ENCODE measurements around the gene CORT.

DNA sequence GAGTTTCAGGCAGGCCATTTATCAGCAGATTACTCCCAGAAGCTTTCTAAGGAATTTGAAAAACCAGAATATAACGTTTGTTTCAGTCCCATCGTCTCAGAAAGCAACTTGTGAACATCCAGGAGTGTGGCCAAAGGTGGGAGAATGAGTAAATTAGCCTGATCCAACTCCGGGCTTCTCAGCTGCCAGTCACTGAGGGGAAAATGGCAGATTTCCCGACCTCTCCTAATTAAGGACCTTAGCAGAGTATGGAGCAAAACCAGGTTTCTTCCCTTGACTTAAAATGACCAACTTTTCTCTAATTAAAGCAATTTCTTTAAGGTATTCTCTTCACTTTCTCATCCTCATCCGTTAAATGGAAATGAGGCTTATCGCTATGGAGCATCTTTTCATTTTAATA is 1.0 kb downstream of the CORT start:
- TF ChIP-seq, protein P1, sequence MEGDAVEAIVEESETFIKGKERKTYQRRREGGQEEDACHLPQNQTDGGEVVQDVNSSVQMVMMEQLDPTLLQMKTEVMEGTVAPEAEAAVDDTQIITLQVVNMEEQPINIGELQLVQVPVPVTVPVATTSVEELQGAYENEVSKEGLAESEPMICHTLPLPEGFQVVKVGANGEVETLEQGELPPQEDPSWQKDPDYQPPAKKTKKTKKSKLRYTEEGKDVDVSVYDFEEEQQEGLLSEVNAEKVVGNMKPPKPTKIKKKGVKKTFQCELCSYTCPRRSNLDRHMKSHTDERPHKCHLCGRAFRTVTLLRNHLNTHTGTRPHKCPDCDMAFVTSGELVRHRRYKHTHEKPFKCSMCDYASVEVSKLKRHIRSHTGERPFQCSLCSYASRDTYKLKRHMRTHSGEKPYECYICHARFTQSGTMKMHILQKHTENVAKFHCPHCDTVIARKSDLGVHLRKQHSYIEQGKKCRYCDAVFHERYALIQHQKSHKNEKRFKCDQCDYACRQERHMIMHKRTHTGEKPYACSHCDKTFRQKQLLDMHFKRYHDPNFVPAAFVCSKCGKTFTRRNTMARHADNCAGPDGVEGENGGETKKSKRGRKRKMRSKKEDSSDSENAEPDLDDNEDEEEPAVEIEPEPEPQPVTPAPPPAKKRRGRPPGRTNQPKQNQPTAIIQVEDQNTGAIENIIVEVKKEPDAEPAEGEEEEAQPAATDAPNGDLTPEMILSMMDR (IDR thresholded peaks at IDR 0.05; ENCODE audit: extremely low read depth in 1 of 2, insufficient read depth in 1 of 2, low read depth in 1 of 2, low read length in 2 of 2), result no peak
- TF ChIP-seq, protein P2, sequence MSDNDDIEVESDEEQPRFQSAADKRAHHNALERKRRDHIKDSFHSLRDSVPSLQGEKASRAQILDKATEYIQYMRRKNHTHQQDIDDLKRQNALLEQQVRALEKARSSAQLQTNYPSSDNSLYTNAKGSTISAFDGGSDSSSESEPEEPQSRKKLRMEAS (IDR thresholded peaks at IDR 0.05; ENCODE audit: insufficient read depth, insufficient read length), result no peak
- no peak for TF ChIP-seq POLR2A (IDR thresholded peaks at IDR 0.05; ENCODE audit: low read depth, low read length)
- no peak for TF ChIP-seq FOS (IDR thresholded peaks at IDR 0.05; ENCODE audit: borderline replicate concordance, insufficient read depth, low read length)
- TF ChIP-seq JUN (IDR thresholded peaks at IDR 0.05; ENCODE audit: borderline replicate concordance, insufficient read depth, insufficient read length, low read depth), result no peak
- TF ChIP-seq EZH2 (IDR thresholded peaks at IDR 0.05; ENCODE audit: borderline replicate concordance, low read depth, low read length, severe bottlenecking), result no peak
- no peak for TF ChIP-seq POLR2AphosphoS5 (IDR thresholded peaks at IDR 0.05; ENCODE audit: insufficient read depth, low read depth, low read length)
- no peak for TF ChIP-seq MYC (IDR thresholded peaks at IDR 0.05; ENCODE audit: low read depth, low read length)
- TF ChIP-seq GATA2 (IDR thresholded peaks at IDR 0.05; ENCODE audit: insufficient read depth, insufficient read length, low read depth, low read length), result no peak

Measured in endothelial cell of umbilical vein (primary cell).